A673 (cell line): ENCODE results near the gene DSCAM. TPM values are rescaled to one million over a fixed set of nuclear protein-coding genes. Genes with fewer than 3 reads are reported as not detected.

Experiments used
- BruUV-seq: library from RNA; stranded (reverse); fragments of 400-500 nt; replicated peaks from 2 replicates; lab custom pipeline; 2021; lab: Mats Ljungman, UMichigan
- CTCF ChIA-PET: fragments of 300-600 bp; sonication (Branson Sonifier 250); formaldehyde crosslinking; loops from one replicate; lab custom pipeline; 2022; ENCODE audit warnings: antibody characterized with exemption; lab: Charles Lee
- POLR2A ChIA-PET: fragments of 300-600 bp; sonication (Branson Sonifier 250); formaldehyde crosslinking; loops from one replicate; lab custom pipeline; 2022; ENCODE audit warnings: antibody characterized with exemption; ENCODE audit not compliant: low non-redundant PET; lab: Charles Lee
- DNase-seq: peaks from one replicate; pipeline ENCODE4 v3.0.0-alpha.2; 2015; ENCODE audit warnings: low spot score
- H3K27ac ChIP-seq: fragments of 200-600 bp; sonication (generic); 2 replicates; pipeline ENCODE4 v1.5.1; 2016; ENCODE audit warnings: mixed run types, low read depth, mild to moderate bottlenecking, mixed read lengths, antibody characterized with exemption, low read length; ENCODE audit not compliant: poor library complexity, severe bottlenecking
- H3K27me3 ChIP-seq: fragments of 200-600 bp; sonication (generic); replicated peaks from 2 replicates; pipeline ENCODE4 v1.6.1; 2017; ENCODE audit warnings: mixed run types, low read depth, mild to moderate bottlenecking, mixed read lengths, antibody characterized with exemption, low read length; ENCODE audit not compliant: insufficient read depth, poor library complexity
- H3K36me3 ChIP-seq: fragments of 200-600 bp; sonication (generic); 2 replicates; pipeline ENCODE4 v1.6.1; 2016; ENCODE audit warnings: mixed run types, mild to moderate bottlenecking, mixed read lengths, antibody characterized with exemption, low read length; ENCODE audit not compliant: insufficient read depth, poor library complexity, severe bottlenecking
- H3K4me1 ChIP-seq: fragments of 200-600 bp; sonication (generic); 2 replicates; pipeline ENCODE4 v1.6.1; 2017; ENCODE audit warnings: mixed run types, mild to moderate bottlenecking, mixed read lengths, antibody characterized with exemption, low read length; ENCODE audit not compliant: insufficient read depth, poor library complexity, severe bottlenecking
- H3K4me3 ChIP-seq: fragments of 200-600 bp; sonication (generic); 2 replicates; pipeline ENCODE4 v1.5.1; 2016; ENCODE audit warnings: low read depth, mixed run types, mild to moderate bottlenecking, mixed read lengths, low read length; ENCODE audit not compliant: poor library complexity, severe bottlenecking
- H3K9me3 ChIP-seq: fragments of 200-600 bp; sonication (generic); 2 replicates; pipeline ENCODE4 v1.6.1; 2016; ENCODE audit warnings: mixed run types, low read depth, mild to moderate bottlenecking, mixed read lengths, antibody characterized with exemption, low read length; ENCODE audit not compliant: poor library complexity, severe bottlenecking
- EZH2 ChIP-seq: fragments of 200-600 bp; sonication (generic); IDR thresholded peaks from 2 replicates; pipeline ENCODE4 v1.6.1; 2017; ENCODE audit warnings: borderline replicate concordance, low read depth, mild to moderate bottlenecking, mixed read lengths, antibody characterized with exemption, low read length; ENCODE audit not compliant: poor library complexity, severe bottlenecking
- intact Hi-C: fragments of 100-400 bp; cut with micrococcal nuclease; formaldehyde crosslinking; loops from one replicate; pipeline ENCODE4 v1.10.0; 2022; ENCODE audit not compliant: unreplicated experiment
- total RNA-seq: library from RNA; stranded (reverse); gene quantifications from 2 replicates; pipeline ENCODE4 v1.2.3, GENCODE V29; 2021
- TF ChIP-seq, protein P1 (sequence below): fragments of 300-800, 200-600 bp; sonication (generic); conservative IDR thresholded peaks from 2 replicates; pipeline ENCODE4 v1.5.1; 2017; ENCODE audit warnings: low read depth, mild to moderate bottlenecking, antibody characterized with exemption, low read length, moderate library complexity, mixed read lengths

Gene DSCAM
- total RNA-seq, 1 experiment from 2014 or later = not detected

DNA sequence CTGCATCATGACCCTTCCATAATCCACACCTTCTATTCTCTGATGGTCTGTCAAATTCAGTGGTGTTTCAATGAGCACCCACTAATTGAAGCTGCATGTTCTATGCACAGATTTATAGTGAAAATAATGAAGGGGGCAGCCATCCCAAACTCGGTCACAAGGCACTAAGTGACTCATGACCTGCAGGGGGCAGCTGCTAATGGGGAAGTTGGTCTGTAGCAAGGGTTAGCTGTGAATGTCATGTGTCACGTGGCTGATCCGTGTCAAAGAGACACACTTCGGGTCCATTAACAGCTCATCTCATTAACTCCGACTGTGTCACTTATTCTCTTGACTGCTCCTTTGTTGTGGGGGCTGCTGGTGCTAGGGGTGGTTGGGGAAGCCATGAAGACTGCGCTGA lies 673.1 kb downstream of the DSCAM start:
- Histone ChIP-seq H3K4me1 (no peaks in the 10 kb centered on the region), H3K27me3 (no peaks in the 10 kb centered on the region), H3K27ac (no peak overlapping the region), H3K9me3 (peaks cover 7% of the 10 kb centered on the region), H3K36me3 (no peaks in the 10 kb centered on the region), H3K4me3 (no peak overlapping the region)
- TF ChIP-seq EZH2 = no peak
- TF ChIP-seq, protein P1, sequence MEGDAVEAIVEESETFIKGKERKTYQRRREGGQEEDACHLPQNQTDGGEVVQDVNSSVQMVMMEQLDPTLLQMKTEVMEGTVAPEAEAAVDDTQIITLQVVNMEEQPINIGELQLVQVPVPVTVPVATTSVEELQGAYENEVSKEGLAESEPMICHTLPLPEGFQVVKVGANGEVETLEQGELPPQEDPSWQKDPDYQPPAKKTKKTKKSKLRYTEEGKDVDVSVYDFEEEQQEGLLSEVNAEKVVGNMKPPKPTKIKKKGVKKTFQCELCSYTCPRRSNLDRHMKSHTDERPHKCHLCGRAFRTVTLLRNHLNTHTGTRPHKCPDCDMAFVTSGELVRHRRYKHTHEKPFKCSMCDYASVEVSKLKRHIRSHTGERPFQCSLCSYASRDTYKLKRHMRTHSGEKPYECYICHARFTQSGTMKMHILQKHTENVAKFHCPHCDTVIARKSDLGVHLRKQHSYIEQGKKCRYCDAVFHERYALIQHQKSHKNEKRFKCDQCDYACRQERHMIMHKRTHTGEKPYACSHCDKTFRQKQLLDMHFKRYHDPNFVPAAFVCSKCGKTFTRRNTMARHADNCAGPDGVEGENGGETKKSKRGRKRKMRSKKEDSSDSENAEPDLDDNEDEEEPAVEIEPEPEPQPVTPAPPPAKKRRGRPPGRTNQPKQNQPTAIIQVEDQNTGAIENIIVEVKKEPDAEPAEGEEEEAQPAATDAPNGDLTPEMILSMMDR = no peak
- ChIA-PET CTCF (no interaction called here), POLR2A (no interaction called here)
- DNase-seq = no peak
- intact Hi-C loops = no loop called here
- no TSS peak for BruUV-seq

- no peaks in the 10 kb centered on the region for H3K4me1 ChIP-seq
- H3K9me3 ChIP-seq = peaks cover 29% of the 10 kb centered on the region
- TF ChIP-seq EZH2 = no peak
- TF ChIP-seq, protein P1 = no peak
- no peak overlapping the region for H3K27ac ChIP-seq
- BruUV-seq = no TSS peak
- no peak overlapping the region for H3K4me3 ChIP-seq
- intact Hi-C loops = no loop called here
- no peak for DNase-seq
- ChIA-PET POLR2A (no interaction called here), CTCF (no interaction called here)
- no peaks in the 10 kb centered on the region for H3K36me3 ChIP-seq
- H3K27me3 ChIP-seq = no peaks in the 10 kb centered on the region
These were observed 677.0 kb downstream of the DSCAM start for GRCh38 chr21:40169971-40170370.

DNA sequence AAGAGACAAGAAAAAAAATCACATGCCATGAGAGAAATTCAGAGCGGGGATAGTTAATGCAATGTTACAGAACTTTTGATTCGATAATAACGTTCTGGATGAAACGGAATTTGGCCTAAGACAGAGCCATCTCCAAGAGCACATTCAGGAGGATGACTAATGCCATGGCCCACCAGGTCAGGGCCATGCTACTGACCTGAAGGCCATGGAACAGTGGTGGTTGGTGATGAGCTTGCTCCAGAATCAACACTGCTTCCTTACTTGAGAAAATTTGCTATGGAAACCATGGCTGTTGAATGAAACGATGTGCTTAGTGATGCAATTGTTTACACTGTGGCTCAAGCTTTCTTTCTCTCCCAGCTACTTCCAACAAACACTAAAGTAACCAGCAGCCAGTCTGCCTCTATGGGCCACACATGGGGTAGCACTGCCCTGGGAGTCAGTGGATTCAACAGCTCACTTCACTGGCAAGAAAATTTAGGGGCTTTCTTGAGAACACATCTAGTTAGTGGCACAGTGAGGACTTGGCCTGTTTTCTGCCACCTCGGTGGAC lies 680.6 kb downstream of the DSCAM start:
- no peak for DNase-seq
- no TSS peak for BruUV-seq
- no peak for TF ChIP-seq EZH2
- TF ChIP-seq, protein P1 = no peak
- H3K36me3 ChIP-seq = no peaks in the 10 kb centered on the region
- intact Hi-C loops = no loop called here
- ChIA-PET CTCF (no interaction called here), POLR2A (no interaction called here)
- H3K4me1 ChIP-seq = no peaks in the 10 kb centered on the region
- no peaks in the 10 kb centered on the region for H3K27me3 ChIP-seq
- H3K9me3 ChIP-seq = peaks cover 30% of the 10 kb centered on the region
- H3K27ac ChIP-seq = no peak overlapping the region
- no peak overlapping the region for H3K4me3 ChIP-seq
